Fibroblast of the aortic adventitia (primary cell): ENCODE data around the gene MEAK7. TPM values are rescaled to one million over a fixed set of nuclear protein-coding genes. Genes with fewer than 3 reads are reported as not detected.

Experiments used
- DNase-seq: peaks from one replicate; pipeline ENCODE4 v3.0.0-alpha.2; 2010; ENCODE audit warnings: low read depth
- H3K4me3 ChIP-seq: 2 replicates; pipeline ENCODE4 v1.5.1; 2011; ENCODE audit warnings: low read depth, mild to moderate bottlenecking, control low read depth, low read length, moderate library complexity
- total RNA-seq: library from RNA; depleted of rRNA; stranded (reverse); fragments of >200 nt; gene quantifications from 2 replicates; pipeline ENCODE4 v1.2.3, GENCODE V29; 2012; ENCODE audit warnings: low replicate concordance
- TF ChIP-seq, protein P1 (sequence below): IDR thresholded peaks from 2 replicates; pipeline ENCODE4 v1.5.1; 2011; ENCODE audit warnings: mild to moderate bottlenecking, low read length, control low read depth, inconsistent platforms; ENCODE audit not compliant: insufficient read depth

MEAK7 gene
- total RNA-seq, 1 donor: 19.1 TPM

DNA sequence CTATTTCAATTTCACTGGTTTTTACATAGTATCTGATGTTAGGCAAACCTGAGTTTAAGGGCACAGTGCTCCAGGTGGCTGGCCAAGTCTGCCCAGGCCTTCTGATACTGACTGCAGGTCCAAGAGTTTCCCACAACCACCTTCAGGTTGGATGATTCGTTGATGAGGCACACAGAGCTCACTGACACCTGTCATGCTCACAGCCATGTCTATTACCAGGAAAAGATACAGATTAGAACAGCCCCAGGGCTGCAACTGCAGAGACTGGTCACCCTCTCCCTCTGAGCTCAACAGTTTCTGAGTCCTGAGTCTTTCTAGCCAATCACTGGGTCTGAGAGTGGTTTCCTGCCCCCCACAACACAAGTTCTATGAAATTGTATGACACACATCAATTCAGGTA is 37.2 kb downstream of the MEAK7 start:
- TF ChIP-seq, protein P1, sequence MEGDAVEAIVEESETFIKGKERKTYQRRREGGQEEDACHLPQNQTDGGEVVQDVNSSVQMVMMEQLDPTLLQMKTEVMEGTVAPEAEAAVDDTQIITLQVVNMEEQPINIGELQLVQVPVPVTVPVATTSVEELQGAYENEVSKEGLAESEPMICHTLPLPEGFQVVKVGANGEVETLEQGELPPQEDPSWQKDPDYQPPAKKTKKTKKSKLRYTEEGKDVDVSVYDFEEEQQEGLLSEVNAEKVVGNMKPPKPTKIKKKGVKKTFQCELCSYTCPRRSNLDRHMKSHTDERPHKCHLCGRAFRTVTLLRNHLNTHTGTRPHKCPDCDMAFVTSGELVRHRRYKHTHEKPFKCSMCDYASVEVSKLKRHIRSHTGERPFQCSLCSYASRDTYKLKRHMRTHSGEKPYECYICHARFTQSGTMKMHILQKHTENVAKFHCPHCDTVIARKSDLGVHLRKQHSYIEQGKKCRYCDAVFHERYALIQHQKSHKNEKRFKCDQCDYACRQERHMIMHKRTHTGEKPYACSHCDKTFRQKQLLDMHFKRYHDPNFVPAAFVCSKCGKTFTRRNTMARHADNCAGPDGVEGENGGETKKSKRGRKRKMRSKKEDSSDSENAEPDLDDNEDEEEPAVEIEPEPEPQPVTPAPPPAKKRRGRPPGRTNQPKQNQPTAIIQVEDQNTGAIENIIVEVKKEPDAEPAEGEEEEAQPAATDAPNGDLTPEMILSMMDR: no peak
- DNase-seq: no peak
- no peak overlapping the region for H3K4me3 ChIP-seq

GRCh38 chr16:84466692-84467091 is 37.8 kb downstream of the MEAK7 start:
- TF ChIP-seq, protein P1: no peak
- DNase-seq: no peak
- H3K4me3 ChIP-seq: no peak overlapping the region

DNA sequence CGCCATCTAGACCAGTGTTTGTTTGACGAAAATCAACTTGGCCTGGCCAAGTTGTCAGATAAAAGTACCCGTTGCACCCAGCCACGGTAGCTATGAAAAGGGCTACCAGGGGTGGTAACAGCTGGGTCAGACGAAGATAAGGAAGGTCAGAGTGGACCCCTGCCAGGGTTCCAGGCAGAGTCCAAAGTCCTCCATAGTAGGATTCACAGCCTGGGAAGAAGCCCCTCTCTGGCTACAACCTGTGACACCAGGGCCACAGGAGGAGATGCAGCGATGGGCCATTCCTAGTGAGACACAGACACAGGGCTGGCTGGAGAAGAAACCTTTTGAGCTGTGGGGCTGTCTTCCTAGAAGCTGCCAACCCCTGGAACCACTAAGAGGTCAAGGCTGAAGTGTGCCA is 39.3 kb downstream of the MEAK7 start:
- DNase-seq: no peak
- no peak overlapping the region for H3K4me3 ChIP-seq
- TF ChIP-seq, protein P1: no peak

GRCh38 chr16:84464116-84464515 is 40.3 kb downstream of the MEAK7 start:
- no peak overlapping the region for H3K4me3 ChIP-seq
- TF ChIP-seq, protein P1: no peak
- DNase-seq: no peak

DNA sequence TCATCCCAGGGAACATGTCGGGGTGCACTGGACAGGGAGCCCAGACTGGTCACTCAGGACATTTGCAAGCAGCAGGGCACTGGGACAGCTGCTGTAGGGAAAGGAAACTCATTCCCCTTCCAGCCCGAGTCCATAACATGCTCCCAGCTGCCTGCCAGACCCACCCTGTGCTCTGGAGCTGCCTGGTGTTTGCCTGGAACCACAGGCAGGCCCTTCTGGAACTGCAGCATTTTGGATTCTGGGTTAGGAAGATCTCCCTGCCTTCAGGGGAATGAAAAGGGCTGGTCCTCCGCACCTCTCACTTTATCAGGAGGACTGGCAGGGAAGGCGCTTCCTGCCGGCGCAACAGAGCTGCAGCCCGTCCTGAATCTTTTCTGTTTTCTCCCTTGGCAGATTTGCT is 41.2 kb downstream of the MEAK7 start:
- no peak for DNase-seq
- TF ChIP-seq, protein P1: no peak
- H3K4me3 ChIP-seq: no peak overlapping the region

GRCh38 chr16:84462296-84463210 is 41.9 kb downstream of the MEAK7 start:
- TF ChIP-seq, protein P1: no peak
- DNase-seq: no peak
- no peak overlapping the region for H3K4me3 ChIP-seq
